Esophagus muscularis mucosa (tissue), 3 donors: Measurements from ENCODE around the gene LRRTM4.

Experiments used
- EP300 ChIP-seq: sonication (generic); formaldehyde crosslinking; IDR thresholded peaks from one replicate; pipeline ENCODE4 v1.6.1; 2017; ENCODE audit warnings: antibody characterized with exemption
- TF ChIP-seq, protein P1 (sequence below), 3 experiments: fragments of 200-600 bp in 2 of 3; fragments of 450-650 bp in 1 of 3; sonication (generic) in 2 of 3; IDR thresholded peaks; one replicate each; pipeline ENCODE4 v1.5.1; 2017 to 2019; ENCODE audit warnings: antibody characterized with exemption in 3 of 3, mild to moderate bottlenecking in 2 of 3, moderate library complexity in 1 of 3

DNA sequence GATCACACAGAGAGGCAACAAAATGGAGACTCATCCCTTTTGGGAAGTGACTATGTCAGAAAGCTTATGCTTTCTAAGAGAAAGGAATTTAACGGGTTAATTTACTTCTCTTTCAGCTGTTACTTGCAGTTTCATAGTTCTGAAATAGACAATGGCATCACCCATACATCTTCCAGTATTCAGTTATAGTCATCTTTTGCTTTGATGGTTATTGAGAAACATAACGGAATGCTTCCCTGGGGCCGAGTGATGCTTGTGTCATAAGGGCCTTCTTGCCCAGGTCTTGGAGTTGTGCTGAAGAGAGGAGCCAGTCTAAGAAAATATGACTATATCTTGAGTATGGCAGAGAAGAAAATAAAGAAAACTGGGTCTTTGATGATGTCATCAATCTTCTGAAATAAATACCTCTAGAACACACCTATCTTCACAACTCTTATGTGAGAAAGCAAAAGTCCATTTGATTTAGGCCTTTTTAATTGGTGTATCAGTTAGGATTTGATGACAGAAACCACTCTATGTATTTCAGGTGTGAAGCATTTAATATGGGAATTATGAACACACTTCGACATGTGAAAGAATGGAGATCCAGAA lies 328.2 kb downstream of the LRRTM4 start:
- TF ChIP-seq, protein P1, sequence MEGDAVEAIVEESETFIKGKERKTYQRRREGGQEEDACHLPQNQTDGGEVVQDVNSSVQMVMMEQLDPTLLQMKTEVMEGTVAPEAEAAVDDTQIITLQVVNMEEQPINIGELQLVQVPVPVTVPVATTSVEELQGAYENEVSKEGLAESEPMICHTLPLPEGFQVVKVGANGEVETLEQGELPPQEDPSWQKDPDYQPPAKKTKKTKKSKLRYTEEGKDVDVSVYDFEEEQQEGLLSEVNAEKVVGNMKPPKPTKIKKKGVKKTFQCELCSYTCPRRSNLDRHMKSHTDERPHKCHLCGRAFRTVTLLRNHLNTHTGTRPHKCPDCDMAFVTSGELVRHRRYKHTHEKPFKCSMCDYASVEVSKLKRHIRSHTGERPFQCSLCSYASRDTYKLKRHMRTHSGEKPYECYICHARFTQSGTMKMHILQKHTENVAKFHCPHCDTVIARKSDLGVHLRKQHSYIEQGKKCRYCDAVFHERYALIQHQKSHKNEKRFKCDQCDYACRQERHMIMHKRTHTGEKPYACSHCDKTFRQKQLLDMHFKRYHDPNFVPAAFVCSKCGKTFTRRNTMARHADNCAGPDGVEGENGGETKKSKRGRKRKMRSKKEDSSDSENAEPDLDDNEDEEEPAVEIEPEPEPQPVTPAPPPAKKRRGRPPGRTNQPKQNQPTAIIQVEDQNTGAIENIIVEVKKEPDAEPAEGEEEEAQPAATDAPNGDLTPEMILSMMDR (IDR thresholded peaks at IDR 0.05) = no peak
- no peak for TF ChIP-seq EP300
